HG03565 (cell line): Measurements from ENCODE around the gene GNAO1.

Source experiments
- ATAC-seq: cut with Tn5 transposase; IDR thresholded peaks from one replicate; pipeline ENCODE4 v1.9.1; 2021; ENCODE audit warnings: mild to moderate bottlenecking, moderate library complexity; ENCODE audit not compliant: unreplicated experiment

The GNAO1 gene

GRCh38 chr16:56263711-56264608 lies 72.7 kb downstream of the GNAO1 start:
- ATAC-seq: no peak

DNA sequence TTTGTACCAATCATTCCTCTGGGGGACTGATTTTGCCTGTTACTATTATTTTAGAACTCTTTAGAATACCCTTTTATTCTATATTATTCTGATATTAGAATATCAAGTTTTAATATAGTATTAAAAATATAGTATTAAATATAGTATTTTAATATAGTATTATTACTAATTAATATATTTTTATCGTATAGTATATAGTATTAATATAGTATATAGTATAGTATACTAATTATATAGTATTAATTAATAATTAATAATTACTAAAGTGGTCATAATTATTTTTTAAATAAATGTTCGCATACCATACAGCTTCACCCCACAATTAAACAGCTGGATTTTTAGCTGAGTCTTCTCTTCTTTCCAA lies 73.3 kb downstream of the GNAO1 start:
- no peak for ATAC-seq

DNA sequence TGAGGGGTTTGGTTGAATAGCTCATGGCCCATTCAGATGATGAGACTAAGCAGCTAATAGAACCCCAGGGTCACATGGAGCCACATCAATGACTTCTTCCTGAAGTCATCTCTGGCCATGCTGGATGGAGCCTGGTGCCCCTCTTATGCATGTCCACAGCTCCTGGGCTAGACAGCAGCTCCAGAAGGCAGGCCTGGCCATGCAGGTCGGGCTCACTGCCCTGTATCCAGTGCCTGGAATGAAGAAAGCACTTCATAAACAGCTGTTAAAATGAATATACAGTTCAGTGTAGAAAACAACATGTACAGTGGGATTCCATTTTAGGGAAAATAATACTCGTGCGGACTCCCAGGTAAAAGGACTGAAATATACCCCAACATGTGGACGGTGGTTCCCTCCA lies 73.9 kb downstream of the GNAO1 start:
- no peak for ATAC-seq

DNA sequence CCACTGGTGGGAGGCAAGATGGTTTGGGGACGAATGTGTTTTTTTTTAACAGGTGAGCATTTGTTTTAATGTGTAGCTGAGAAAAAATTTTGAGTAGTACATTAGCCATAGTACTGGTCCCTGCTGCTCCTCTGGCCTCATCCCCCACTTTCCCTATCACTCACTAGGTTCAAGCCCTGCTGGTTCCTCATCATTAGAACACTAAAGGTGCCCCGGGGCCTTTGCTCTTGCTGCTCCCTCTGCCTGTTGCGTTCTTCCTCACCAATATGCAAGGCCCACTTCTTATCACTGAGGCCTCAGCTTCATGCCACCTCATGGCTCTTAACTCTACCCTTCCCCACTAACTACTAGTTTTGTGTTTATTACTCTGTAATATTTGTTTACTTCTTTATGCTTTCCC lies 74.5 kb downstream of the GNAO1 start:
- no peak for ATAC-seq

DNA sequence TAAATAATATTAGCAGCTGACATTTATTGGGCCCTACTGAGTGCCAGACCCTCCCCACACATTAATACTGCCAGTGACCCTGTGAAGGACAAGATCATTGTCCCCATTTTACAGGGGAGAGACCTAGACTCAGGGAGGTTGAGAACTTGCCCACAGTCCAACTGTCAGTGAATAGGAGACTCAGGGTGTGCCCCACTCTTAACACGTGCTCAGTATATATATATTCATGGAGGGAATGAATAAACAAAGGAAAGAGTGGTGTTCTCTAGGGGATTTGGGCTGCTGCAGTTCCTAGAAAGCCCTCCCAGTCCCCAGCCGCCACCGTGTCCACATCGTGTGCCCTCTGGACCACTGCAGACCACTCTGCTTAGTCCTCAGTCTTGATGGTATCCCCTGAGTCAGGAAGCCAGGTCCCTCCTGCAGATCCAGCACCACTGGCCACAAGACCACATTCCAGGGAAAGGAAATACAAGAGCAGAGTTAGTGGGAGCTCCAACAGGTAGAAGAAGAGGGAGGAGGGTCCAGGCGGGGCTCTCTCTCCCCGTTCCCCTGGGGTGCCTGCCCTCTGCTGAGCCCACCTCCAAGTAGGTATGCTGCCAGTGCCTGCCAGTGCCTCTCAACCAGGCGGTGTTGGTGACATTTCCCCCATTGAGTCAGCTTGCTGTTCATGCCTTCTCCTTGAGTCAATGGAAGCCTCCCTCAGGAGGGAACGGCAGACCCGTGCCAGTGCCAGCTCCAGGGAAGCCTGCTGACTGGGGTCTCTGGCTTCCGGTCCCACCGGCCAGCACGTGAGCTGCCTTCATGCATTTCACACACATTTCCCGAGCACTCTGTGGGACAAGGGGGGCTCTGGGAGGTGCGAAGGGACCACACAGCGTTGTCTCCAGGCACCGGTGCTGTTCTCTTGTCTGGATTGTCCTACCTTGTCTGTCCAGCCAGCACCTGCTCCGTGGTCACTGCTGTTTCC lies 75.6 kb downstream of the GNAO1 start:
- no peak for ATAC-seq

- no peak for ATAC-seq
These were observed 76.6 kb downstream of the GNAO1 start for GRCh38 chr16:56267888-56268287.

DNA sequence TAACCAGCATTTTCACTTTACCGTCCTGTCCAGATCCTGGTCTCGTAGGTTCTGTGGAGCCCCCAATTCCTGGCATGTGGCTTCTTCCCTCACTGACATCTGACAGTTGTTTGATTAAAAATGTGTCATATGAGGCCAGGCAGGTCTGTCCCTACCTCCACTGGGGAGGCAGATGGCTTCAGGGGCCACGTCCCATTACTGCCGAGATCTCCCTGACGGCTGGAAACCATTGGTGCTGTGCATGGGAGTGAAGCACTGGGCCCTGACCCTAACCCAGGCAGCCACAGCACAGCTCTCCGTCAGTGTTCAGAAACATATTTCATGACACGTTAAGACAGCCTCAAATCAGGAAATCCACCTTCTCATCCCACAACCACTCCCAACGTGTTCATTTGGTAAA lies 77.5 kb downstream of the GNAO1 start:
- ATAC-seq: no peak

DNA sequence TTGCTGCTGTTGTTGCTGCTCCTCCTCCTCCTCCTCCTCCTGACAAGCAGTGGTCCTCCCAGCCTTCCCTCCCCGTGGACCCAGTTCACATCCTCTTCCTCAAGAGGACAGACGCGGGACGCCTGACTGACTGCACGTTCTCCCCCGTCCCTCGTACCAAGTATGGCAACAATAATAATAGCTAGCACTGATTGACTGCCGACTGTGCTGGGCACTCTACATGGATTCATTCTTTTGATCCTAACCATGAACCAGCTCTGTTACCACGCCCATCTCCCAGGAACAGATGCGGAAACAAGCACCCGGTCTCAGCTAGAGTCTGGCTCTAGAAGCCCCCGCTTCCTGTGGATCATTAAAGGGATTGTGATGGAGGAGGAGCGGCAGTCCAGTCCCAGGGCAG lies 78.0 kb downstream of the GNAO1 start:
- no peak for ATAC-seq

DNA sequence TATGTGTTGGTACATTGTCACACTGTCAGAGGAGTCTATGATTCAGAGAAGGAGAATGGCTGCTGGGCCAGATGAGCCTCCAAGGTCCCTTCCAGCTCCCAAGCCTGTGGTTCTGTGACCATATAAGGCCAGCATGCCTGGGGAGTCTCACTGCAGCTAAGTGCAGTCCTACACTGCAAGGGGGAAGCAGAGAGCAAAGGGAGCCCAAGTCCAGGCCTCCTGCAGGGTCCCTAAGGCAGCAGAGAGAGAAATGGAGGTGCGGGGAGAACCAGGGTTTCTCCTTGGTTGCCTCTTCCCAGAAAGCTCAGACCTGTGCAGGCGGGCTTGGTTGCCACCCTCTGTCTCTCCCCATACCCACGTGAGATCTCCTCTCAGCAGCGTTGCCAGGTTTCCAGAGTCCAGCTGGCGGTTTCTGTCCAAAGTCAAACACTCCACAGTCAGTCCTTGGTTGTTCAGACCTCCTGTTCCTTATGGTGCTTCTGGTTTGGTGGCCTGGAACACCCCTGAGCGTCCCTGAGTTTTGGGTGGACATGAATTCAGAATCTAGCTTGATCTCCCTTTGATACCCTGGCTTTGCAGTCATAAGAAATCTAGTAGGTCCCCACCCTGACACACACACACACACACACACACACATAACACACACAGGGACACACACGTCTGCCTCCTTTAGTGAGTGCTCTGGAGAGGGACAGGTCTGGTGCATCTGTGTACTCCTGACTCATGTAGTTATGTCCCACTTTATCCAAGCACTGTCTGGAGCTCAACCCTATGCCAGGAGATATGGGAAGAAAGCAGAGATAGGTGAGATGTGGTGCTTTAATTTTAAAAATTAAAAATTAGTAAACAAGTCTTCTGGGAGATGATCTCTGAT lies 78.8 kb downstream of the GNAO1 start:
- no peak for ATAC-seq

DNA sequence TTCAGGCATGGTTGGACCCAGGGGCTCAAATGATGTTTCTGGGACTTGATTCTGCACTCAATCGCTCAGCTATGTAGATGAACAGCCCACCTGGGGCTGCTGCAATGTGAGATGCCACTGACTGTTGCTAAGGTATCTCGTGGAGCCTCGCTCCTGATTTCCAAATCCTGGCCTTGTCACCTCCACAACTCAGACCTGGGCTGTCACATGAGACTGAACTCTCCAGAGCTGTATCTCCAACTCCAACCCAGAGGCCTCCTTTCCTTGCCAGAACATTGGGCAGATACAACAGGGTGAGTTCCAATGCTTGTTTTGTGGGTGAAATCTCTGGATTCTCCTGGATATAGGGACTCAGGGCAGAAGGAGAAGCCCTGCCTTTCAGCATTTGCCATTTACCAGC lies 79.5 kb downstream of the GNAO1 start:
- ATAC-seq: no peak

- ATAC-seq: no peak
These were observed 81.2 kb downstream of the GNAO1 start for GRCh38 chr16:56272583-56272894.

- no peak for ATAC-seq
These were observed 82.3 kb downstream of the GNAO1 start for GRCh38 chr16:56273615-56274014.

DNA sequence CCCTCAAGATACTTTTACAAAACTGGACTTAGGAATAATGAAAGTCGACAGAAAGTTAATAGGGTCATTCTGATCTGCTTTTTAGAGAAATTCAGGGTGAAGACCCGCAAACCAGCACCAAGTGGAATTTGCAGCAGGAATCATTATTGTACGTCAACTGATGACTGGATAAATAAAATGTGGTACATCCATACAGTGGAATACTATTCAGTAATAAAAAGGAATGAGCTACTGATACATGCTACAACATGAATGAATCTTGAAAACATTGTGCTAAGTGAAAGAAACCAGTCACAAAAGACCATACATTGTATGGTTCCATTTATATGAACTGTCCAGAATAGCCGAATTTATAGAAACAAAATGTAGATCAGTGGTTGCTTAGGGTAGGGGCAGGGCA lies 83.1 kb downstream of the GNAO1 start:
- no peak for ATAC-seq

- no peak for ATAC-seq
These were observed 83.8 kb downstream of the GNAO1 start for GRCh38 chr16:56275076-56275475.

DNA sequence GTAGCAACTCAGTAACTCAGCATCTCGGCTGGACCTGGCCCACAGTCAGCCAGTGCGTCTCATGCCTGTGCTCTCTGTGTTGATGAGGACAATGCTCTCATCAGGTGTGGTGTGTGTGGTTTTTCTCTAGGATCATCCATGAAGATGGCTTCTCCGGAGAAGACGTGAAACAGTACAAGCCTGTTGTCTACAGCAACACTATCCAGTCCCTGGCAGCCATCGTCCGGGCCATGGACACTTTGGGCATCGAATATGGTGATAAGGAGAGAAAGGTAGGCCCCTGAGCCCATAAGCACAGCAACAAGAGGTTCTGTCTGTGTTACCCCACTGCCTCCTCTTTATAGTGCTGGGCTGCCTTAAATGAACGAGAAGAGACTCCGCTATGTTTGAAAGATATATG lies 84.5 kb downstream of the GNAO1 start:
- ATAC-seq: no peak

DNA sequence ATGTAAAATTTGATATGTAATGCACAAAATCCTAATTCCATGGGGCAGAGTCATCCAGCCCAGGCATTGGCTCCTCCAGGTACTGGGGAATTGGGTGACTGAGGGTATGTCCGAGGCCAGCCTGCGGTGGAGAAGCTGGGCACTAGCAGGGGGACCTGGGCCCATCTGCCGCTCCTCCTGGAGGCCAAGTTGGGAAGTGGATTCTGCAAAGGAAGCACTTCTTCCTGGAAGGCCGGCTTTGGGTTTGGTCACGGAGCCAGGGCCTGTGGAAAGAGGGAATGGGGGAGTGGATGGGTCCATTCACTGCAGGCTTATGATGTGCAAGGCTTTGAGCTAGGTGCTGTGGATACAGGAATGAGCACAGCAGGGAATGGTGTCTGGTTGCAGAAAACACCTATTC lies 85.8 kb downstream of the GNAO1 start:
- ATAC-seq: no peak

GRCh38 chr16:56278196-56278855 lies 87.0 kb downstream of the GNAO1 start:
- no peak for ATAC-seq

- ATAC-seq: no peak
These were observed 87.8 kb downstream of the GNAO1 start for GRCh38 chr16:56279132-56279531.

DNA sequence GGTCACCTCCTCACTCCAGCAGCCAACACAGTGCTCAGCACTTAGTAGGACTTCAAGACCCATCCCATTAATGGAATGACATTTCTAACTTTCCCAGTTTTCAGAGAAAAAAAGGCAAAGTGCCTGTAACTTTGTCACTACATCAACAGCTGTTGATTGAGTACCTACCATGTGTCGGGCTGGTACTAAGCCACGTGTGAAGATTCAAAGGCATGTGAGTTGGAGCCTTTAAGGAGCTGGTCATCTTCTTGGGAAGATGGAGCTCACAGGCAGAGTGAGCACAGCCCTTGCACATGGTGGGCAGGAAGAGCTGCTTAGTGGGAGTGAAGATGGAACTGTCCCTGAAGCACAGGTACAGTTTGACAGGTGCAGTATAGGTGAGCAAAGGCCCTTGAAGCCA lies 88.6 kb downstream of the GNAO1 start:
- no peak for ATAC-seq

- no peak for ATAC-seq
These were observed 90.0 kb downstream of the GNAO1 start for GRCh38 chr16:56281249-56281805.
